ENCODE data around the gene HIBCH.
"Not testable (repeated sequence)": the region's sequence is repeated elsewhere in the genome, so short reads cannot be mapped to it uniquely, and the experiment has no call there.

HIBCH gene

GRCh38 chr2:190283783-190284182 lies 35.8 kb downstream of the HIBCH start:
- no peaks in the 10 kb centered on the region for H3K9me3 ChIP-seq (ENCODE audit: control insufficient read depth, insufficient read depth, low read length)
- no peaks in the 10 kb centered on the region for H3K4me1 ChIP-seq (ENCODE audit: control insufficient read depth, insufficient read depth, low read length)
- no peaks in the 10 kb centered on the region for H3K27me3 ChIP-seq (ENCODE audit: control insufficient read depth, insufficient read depth, low read length)
- H3K9ac ChIP-seq (ENCODE audit: low read depth, low read length), result no peak overlapping the region
- H3K4me3 ChIP-seq (ENCODE audit: low read depth, low read length), result no peak overlapping the region
- peaks cover 2% of the 10 kb centered on the region for H3K36me3 ChIP-seq (ENCODE audit: control insufficient read depth, insufficient read depth, low read length)

GRCh38 chr2:190280565-190281350 lies 38.9 kb downstream of the HIBCH start:
- Histone ChIP-seq H3K27me3 (ENCODE audit: control insufficient read depth, insufficient read depth, low read length) (no peaks in the 10 kb centered on the region), H3K9me3 (ENCODE audit: control insufficient read depth, insufficient read depth, low read length) (no peaks in the 10 kb centered on the region), H3K4me3 (ENCODE audit: low read depth, low read length) (no peak overlapping the region), H3K36me3 (ENCODE audit: control insufficient read depth, insufficient read depth, low read length) (no peaks in the 10 kb centered on the region), H3K4me1 (ENCODE audit: control insufficient read depth, insufficient read depth, low read length) (no peaks in the 10 kb centered on the region), H3K9ac (ENCODE audit: low read depth, low read length) (no peak overlapping the region)

- not testable (repeated sequence) for H3K36me3 ChIP-seq (ENCODE audit: control insufficient read depth, insufficient read depth, low read length); H3K9ac ChIP-seq (ENCODE audit: low read depth, low read length); H3K4me1 ChIP-seq (ENCODE audit: control insufficient read depth, insufficient read depth, low read length); H3K9me3 ChIP-seq (ENCODE audit: control insufficient read depth, insufficient read depth, low read length); H3K4me3 ChIP-seq (ENCODE audit: low read depth, low read length); H3K27me3 ChIP-seq (ENCODE audit: control insufficient read depth, insufficient read depth, low read length)
Measured at GRCh38 chr2:190279256-190280134, 40.1 kb downstream of the HIBCH start.

GRCh38 chr2:190277234-190278112 lies 42.2 kb downstream of the HIBCH start:
- H3K9me3 ChIP-seq (ENCODE audit: control insufficient read depth, insufficient read depth, low read length), result no peaks in the 10 kb centered on the region
- H3K27me3 ChIP-seq (ENCODE audit: control insufficient read depth, insufficient read depth, low read length), result no peaks in the 10 kb centered on the region
- H3K36me3 ChIP-seq (ENCODE audit: control insufficient read depth, insufficient read depth, low read length), result no peaks in the 10 kb centered on the region
- no peak overlapping the region for H3K9ac ChIP-seq (ENCODE audit: low read depth, low read length)
- H3K4me1 ChIP-seq (ENCODE audit: control insufficient read depth, insufficient read depth, low read length), result peaks cover 5% of the 10 kb centered on the region
- H3K4me3 ChIP-seq (ENCODE audit: low read depth, low read length), result no peak overlapping the region

GRCh38 chr2:190272457-190272842 lies 47.2 kb downstream of the HIBCH start:
- H3K9ac ChIP-seq (ENCODE audit: low read depth, low read length), result no peak overlapping the region
- no peak overlapping the region for H3K4me3 ChIP-seq (ENCODE audit: low read depth, low read length)
- no peaks in the 10 kb centered on the region for H3K9me3 ChIP-seq (ENCODE audit: control insufficient read depth, insufficient read depth, low read length)
- no peaks in the 10 kb centered on the region for H3K36me3 ChIP-seq (ENCODE audit: control insufficient read depth, insufficient read depth, low read length)
- H3K4me1 ChIP-seq (ENCODE audit: control insufficient read depth, insufficient read depth, low read length), result peaks cover 5% of the 10 kb centered on the region
- no peaks in the 10 kb centered on the region for H3K27me3 ChIP-seq (ENCODE audit: control insufficient read depth, insufficient read depth, low read length)

GRCh38 chr2:190271783-190272456 lies 47.7 kb downstream of the HIBCH start:
- H3K4me1 ChIP-seq (ENCODE audit: control insufficient read depth, insufficient read depth, low read length), result peaks cover 5% of the 10 kb centered on the region
- no peak overlapping the region for H3K4me3 ChIP-seq (ENCODE audit: low read depth, low read length)
- H3K27me3 ChIP-seq (ENCODE audit: control insufficient read depth, insufficient read depth, low read length), result no peaks in the 10 kb centered on the region

GRCh38 chr2:190270298-190270697 lies 49.3 kb downstream of the HIBCH start:
- Histone ChIP-seq H3K9me3 (ENCODE audit: control insufficient read depth, insufficient read depth, low read length) (no peaks in the 10 kb centered on the region), H3K4me3 (ENCODE audit: low read depth, low read length) (no peak overlapping the region), H3K27me3 (ENCODE audit: control insufficient read depth, insufficient read depth, low read length) (no peaks in the 10 kb centered on the region), H3K9ac (ENCODE audit: low read depth, low read length) (no peak overlapping the region), H3K36me3 (ENCODE audit: control insufficient read depth, insufficient read depth, low read length) (no peaks in the 10 kb centered on the region), H3K4me1 (ENCODE audit: control insufficient read depth, insufficient read depth, low read length) (peaks cover 5% of the 10 kb centered on the region)

More at GRCh38 chr2:190271783-190272456, 47.7 kb downstream of the HIBCH start:
- Histone ChIP-seq H3K9me3 (ENCODE audit: control insufficient read depth, insufficient read depth, low read length) (no peaks in the 10 kb centered on the region), H3K36me3 (ENCODE audit: control insufficient read depth, insufficient read depth, low read length) (no peaks in the 10 kb centered on the region), H3K9ac (ENCODE audit: low read depth, low read length) (no peak overlapping the region)

- not testable (repeated sequence) for H3K36me3 ChIP-seq (ENCODE audit: control insufficient read depth, insufficient read depth, low read length); H3K4me1 ChIP-seq (ENCODE audit: control insufficient read depth, insufficient read depth, low read length); H3K9ac ChIP-seq (ENCODE audit: low read depth, low read length); H3K27me3 ChIP-seq (ENCODE audit: control insufficient read depth, insufficient read depth, low read length); H3K9me3 ChIP-seq (ENCODE audit: control insufficient read depth, insufficient read depth, low read length); H3K4me3 ChIP-seq (ENCODE audit: low read depth, low read length)
Measured at GRCh38 chr2:190269699-190270098, 49.9 kb downstream of the HIBCH start.

GRCh38 chr2:190267302-190267701 lies 52.3 kb downstream of the HIBCH start:
- Histone ChIP-seq H3K27me3 (ENCODE audit: control insufficient read depth, insufficient read depth, low read length) (no peaks in the 10 kb centered on the region), H3K9ac (ENCODE audit: low read depth, low read length) (no peak overlapping the region), H3K4me3 (ENCODE audit: low read depth, low read length) (no peak overlapping the region)

GRCh38 chr2:190266314-190266713 lies 53.3 kb downstream of the HIBCH start:
- Histone ChIP-seq H3K4me1 (ENCODE audit: control insufficient read depth, insufficient read depth, low read length) (no peaks in the 10 kb centered on the region), H3K9me3 (ENCODE audit: control insufficient read depth, insufficient read depth, low read length) (no peaks in the 10 kb centered on the region), H3K4me3 (ENCODE audit: low read depth, low read length) (no peak overlapping the region), H3K36me3 (ENCODE audit: control insufficient read depth, insufficient read depth, low read length) (no peaks in the 10 kb centered on the region), H3K27me3 (ENCODE audit: control insufficient read depth, insufficient read depth, low read length) (no peaks in the 10 kb centered on the region), H3K9ac (ENCODE audit: low read depth, low read length) (no peak overlapping the region)

More at GRCh38 chr2:190267302-190267701, 52.3 kb downstream of the HIBCH start:
- Histone ChIP-seq H3K36me3 (ENCODE audit: control insufficient read depth, insufficient read depth, low read length) (no peaks in the 10 kb centered on the region), H3K9me3 (ENCODE audit: control insufficient read depth, insufficient read depth, low read length) (no peaks in the 10 kb centered on the region), H3K4me1 (ENCODE audit: control insufficient read depth, insufficient read depth, low read length) (no peaks in the 10 kb centered on the region)

- H3K9ac ChIP-seq (ENCODE audit: low read depth, low read length), result no peak overlapping the region
- H3K4me3 ChIP-seq (ENCODE audit: low read depth, low read length), result no peak overlapping the region
- no peaks in the 10 kb centered on the region for H3K4me1 ChIP-seq (ENCODE audit: control insufficient read depth, insufficient read depth, low read length)
- H3K27me3 ChIP-seq (ENCODE audit: control insufficient read depth, insufficient read depth, low read length), result no peaks in the 10 kb centered on the region
- H3K9me3 ChIP-seq (ENCODE audit: control insufficient read depth, insufficient read depth, low read length), result no peaks in the 10 kb centered on the region
- H3K36me3 ChIP-seq (ENCODE audit: control insufficient read depth, insufficient read depth, low read length), result no peaks in the 10 kb centered on the region
Measured at GRCh38 chr2:190261851-190262250, 57.8 kb downstream of the HIBCH start.

Data from iPS-15b (cell line).